Stomach (tissue), 9 donors: ENCODE measurements around the gene KLK15. TPM values are rescaled to one million over a fixed set of nuclear protein-coding genes. Genes with fewer than 3 reads are reported as not detected.

ENCODE experiments used
- DNase-seq, 2 donors: peaks; one replicate each; pipeline versions ENCODE4 v3.0.0 to v3.0.0-alpha.2; 2013 to 2019
- H3K27ac ChIP-seq, 5 donors: fragments of 200-600 bp in 4 of 5; sonication (generic) in 4 of 5; one replicate each; pipeline ENCODE4 v1.5.1; 2013 to 2019; ENCODE audit warnings: mild to moderate bottlenecking in 1 of 5, moderate library complexity in 1 of 5
- H3K27me3 ChIP-seq, 3 donors: fragments of 200-600 bp; sonication (generic); one replicate each; pipeline ENCODE4 v1.5.1; 2017 to 2019; ENCODE audit warnings: mixed run types in 1 of 3
- H3K36me3 ChIP-seq, 4 donors: fragments of 200-600 bp; sonication (generic); 1 replicate in 3 of 4; 2 replicates in 1 of 4; pipeline ENCODE4 v1.5.1; 2016 to 2019
- H3K4me1 ChIP-seq, 4 donors: fragments of 200-600 bp; sonication (generic); one replicate each; pipeline ENCODE4 v1.5.1; 2016 to 2019
- H3K4me3 ChIP-seq, 4 donors: fragments of 200-600 bp; sonication (generic) in 3 of 4; one replicate each; pipeline ENCODE4 v1.5.1; 2016 to 2019; ENCODE audit warnings: mild to moderate bottlenecking in 1 of 4
- H3K9me3 ChIP-seq, 4 donors: fragments of 200-600 bp; sonication (generic); one replicate each; pipeline ENCODE4 v1.5.1; 2016 to 2019
- CTCF ChIP-seq, 7 experiments: fragments of 450-650 bp in 4 of 7; fragments of 200-600 bp in 3 of 7; sonication (generic) in 3 of 7; IDR thresholded peaks; one replicate each; pipeline ENCODE4 v1.5.1; 2016 to 2019; ENCODE audit warnings: antibody characterized with exemption in 7 of 7, control low read depth in 2 of 7, mild to moderate bottlenecking in 1 of 7
- EP300 ChIP-seq: sonication (generic); formaldehyde crosslinking; IDR thresholded peaks from one replicate; pipeline ENCODE4 v1.6.1; 2017; ENCODE audit warnings: antibody characterized with exemption
- POLR2A ChIP-seq, 4 donors: fragments of 450-650 bp; IDR thresholded peaks; one replicate each; pipeline ENCODE4 v1.6.1; 2016; ENCODE audit warnings: antibody characterized with exemption in 4 of 4, control low read depth in 2 of 4, mild to moderate bottlenecking in 1 of 4, moderate library complexity in 1 of 4
- POLR2AphosphoS5 ChIP-seq, 3 donors: sonication (generic); formaldehyde crosslinking; IDR thresholded peaks; one replicate each; pipeline ENCODE4 v1.6.1; 2016; ENCODE audit warnings: antibody characterized with exemption in 3 of 3
- whole genome bisulfite sequencing, 5 donors: extraction: QIAGEN DNeasy Blood & Tissue Kit in 3 of 5; methylation state at CpG; one replicate each; pipeline versions ENCODE4 v1.1.5 to v1.1.7; 2013 to 2018; 5-methylcytosine and 5-hydroxymethylcytosine counted together
- intact Hi-C: fragments of 100-400 bp; cut with DNase I; formaldehyde crosslinking; loops from one replicate; pipeline ENCODE4 v1.15.1; 2023; ENCODE audit warnings: low total_unique reads
- polyA plus RNA-seq, 3 donors: library from polyadenylated mRNA; stranded (reverse); fragments of 200-250 nt; gene quantifications; one replicate each; pipeline ENCODE4 v1.2.3, GENCODE V29; 2013
- total RNA-seq, 5 donors: library from RNA; depleted of rRNA; stranded (reverse); fragments of >200 nt; gene quantifications; one replicate each; pipeline versions ENCODE4 v1.1.0 to v1.2.3, GENCODE V29; 2014 to 2016
- donor health status: healthy with polysubstance abuse.
- donor health status: Bipolar disorder and iron deficiency.
- donor health status: healthy.

KLK15 gene
- total and polyA plus RNA-seq, 8 donors = not detected

DNA sequence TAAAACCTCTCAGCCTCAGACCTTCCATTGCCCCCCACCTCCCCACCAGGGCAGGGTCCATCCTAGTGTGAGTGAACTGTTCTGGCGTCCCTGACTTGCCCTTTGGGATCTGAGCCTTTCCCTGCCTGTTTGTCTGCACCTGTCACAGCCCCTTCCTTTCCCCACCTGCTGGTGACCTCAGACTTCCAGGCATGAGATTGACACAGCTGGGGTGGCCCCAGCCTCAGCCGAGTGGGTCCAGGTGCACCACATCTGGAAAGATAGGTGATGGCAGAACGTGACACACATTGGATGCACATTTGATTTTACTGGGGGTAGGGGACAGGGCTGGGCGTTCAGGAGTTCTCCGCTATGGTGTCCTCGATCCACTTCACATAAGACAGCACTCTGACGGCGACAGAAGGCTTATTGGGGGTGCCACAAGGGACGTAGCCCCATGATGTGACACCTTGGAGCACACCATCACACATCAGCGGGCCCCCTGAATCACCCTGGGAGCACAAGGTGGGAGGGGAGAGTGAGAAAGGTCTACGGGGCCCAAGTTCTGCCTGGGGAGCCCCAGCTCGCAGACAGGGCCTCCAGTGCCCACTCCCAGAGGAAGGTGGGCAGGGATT lies 14.4 kb downstream of the KLK15 start:
- H3K9me3 ChIP-seq = peaks cover 0 to 5% (median 0%) of the 10 kb centered on the region in 4 donors
- intact Hi-C loops = no loop called here
- DNase-seq = no peak
- no peaks in the 10 kb centered on the region for H3K36me3 ChIP-seq
- no peak overlapping the region for H3K27ac ChIP-seq
- TF ChIP-seq POLR2A (IDR thresholded peaks at IDR 0.05) (no peak), CTCF (IDR thresholded peaks at IDR 0.05) (no peak), EP300 (no peak), POLR2AphosphoS5 (IDR thresholded peaks at IDR 0.05) (no peak)
- no peak overlapping the region for H3K4me3 ChIP-seq
- 57 to 67% (median 62%) methylated on average over 8 to 12 of the region's 12 CpGs for WGBS, 5 donors
- H3K27me3 ChIP-seq = peaks cover 15 to 97% (median 53%) of the 10 kb centered on the region in 3 donors
- H3K4me1 ChIP-seq = peaks cover 0 to 23% (median 22%) of the 10 kb centered on the region in 4 donors

- Histone ChIP-seq H3K4me3 (peak overlapping the region; percentile 15 to 41 (median 28)), H3K27me3 (peaks cover 15 to 95% (median 53%) of the 10 kb centered on the region in 3 donors), H3K27ac (no peak overlapping the region), H3K4me1 (peaks cover 0 to 23% (median 22%) of the 10 kb centered on the region in 4 donors), H3K9me3 (peaks cover 0 to 5% (median 0%) of the 10 kb centered on the region in 4 donors), H3K36me3 (no peaks in the 10 kb centered on the region)
- TF ChIP-seq POLR2AphosphoS5 (IDR thresholded peaks at IDR 0.05) (no peak), CTCF (IDR thresholded peaks at IDR 0.05) (no peak), POLR2A (IDR thresholded peaks at IDR 0.05) (no peak), EP300 (no peak)
- WGBS, 5 donors = 3 to 7% (median 7%) methylated on average over 25 to 52 of the region's 52 CpGs
- peak; percentile 48 to 81 for DNase-seq
- intact Hi-C loops = no loop called here
Observed at GRCh38 chr19:50817941-50818858, 15.2 kb downstream of the KLK15 start.

DNA sequence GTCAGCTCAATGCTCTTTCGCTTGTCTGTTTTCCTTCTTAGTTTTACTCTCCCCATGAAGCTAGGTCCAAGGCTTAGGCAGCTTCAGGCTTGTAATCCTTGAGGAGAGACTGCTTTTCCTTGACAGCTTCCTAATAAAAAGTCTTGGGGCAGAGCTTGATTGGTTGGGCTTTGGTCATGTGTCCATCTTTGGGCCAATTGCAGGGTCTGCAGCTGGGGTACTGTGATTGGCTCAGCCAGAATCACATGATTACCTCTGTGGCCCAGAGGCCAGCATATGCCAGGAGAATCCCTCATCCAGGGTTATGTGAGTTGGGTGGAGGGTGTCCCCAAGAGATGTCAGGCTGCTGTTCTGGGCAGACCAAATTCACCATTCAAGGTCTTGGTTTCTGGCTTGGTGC lies 17.9 kb downstream of the KLK15 start:
- Histone ChIP-seq H3K4me1 (peaks cover 0 to 15% (median 13%) of the 10 kb centered on the region in 4 donors), H3K27ac (no peak overlapping the region), H3K36me3 (no peaks in the 10 kb centered on the region), H3K4me3 (no peak overlapping the region), H3K27me3 (peaks cover 3 to 80% (median 30%) of the 10 kb centered on the region in 3 donors), H3K9me3 (peaks cover 0 to 5% (median 0%) of the 10 kb centered on the region in 4 donors)
- DNase-seq = no peak
- intact Hi-C loops = no loop called here
- 83 to 100% (median 96%) methylated on average over 1 of the region's 1 CpG for WGBS, 5 donors
- no peak for TF ChIP-seq POLR2A (IDR thresholded peaks at IDR 0.05)
- TF ChIP-seq POLR2AphosphoS5 (IDR thresholded peaks at IDR 0.05) = no peak
- no peak for TF ChIP-seq CTCF (IDR thresholded peaks at IDR 0.05)
- no peak for TF ChIP-seq EP300

GRCh38 chr19:50814883-50815282 lies 18.5 kb downstream of the KLK15 start:
- peaks cover 0 to 12% (median 10%) of the 10 kb centered on the region in 4 donors for H3K4me1 ChIP-seq
- no peak for TF ChIP-seq POLR2AphosphoS5 (IDR thresholded peaks at IDR 0.05)
- TF ChIP-seq EP300 = no peak
- no peak for TF ChIP-seq CTCF (IDR thresholded peaks at IDR 0.05)
- TF ChIP-seq POLR2A (IDR thresholded peaks at IDR 0.05) = no peak
- H3K27me3 ChIP-seq = peaks cover 3 to 74% (median 25%) of the 10 kb centered on the region in 3 donors
- no peak for DNase-seq
- 69 to 82% (median 78%) methylated on average over 5 of the region's 5 CpGs for WGBS, 5 donors
- intact Hi-C loops = no loop called here
- H3K27ac ChIP-seq = no peak overlapping the region
- no peak overlapping the region for H3K4me3 ChIP-seq
- H3K36me3 ChIP-seq = no peaks in the 10 kb centered on the region
- peaks cover 0 to 5% (median 0%) of the 10 kb centered on the region in 4 donors for H3K9me3 ChIP-seq
